B cell (primary cell): Measurements from ENCODE around the gene PRPF40A. TPM values are rescaled to one million over a fixed set of nuclear protein-coding genes. Genes with fewer than 3 reads are reported as not detected.

Source experiments
- ATAC-seq: fragments of 200-7000 bp; cut with Tn5 transposase; one replicate; pipeline ENCODE4 v1.10.0; 2021; ENCODE audit warnings: low read depth, mild to moderate bottlenecking, moderate number of reproducible peaks, moderate library complexity
- CTCF ChIA-PET: fragments of 350-600 bp; sonication (Branson Sonifier 250); formaldehyde crosslinking; loops from one replicate; lab custom pipeline; 2021; ENCODE audit warnings: antibody characterized with exemption, inconsistent platforms; lab: Charles Lee
- POLR2A ChIA-PET: fragments of 350-600 bp; sonication (Branson Sonifier 250); formaldehyde crosslinking; loops from one replicate; lab custom pipeline; 2021; ENCODE audit warnings: antibody characterized with exemption; lab: Charles Lee
- DNase-seq: peaks from one replicate; pipeline ENCODE4 v3.0.0; 2013
- H2AFZ ChIP-seq: 2 replicates; pipeline ENCODE4 v1.6.1; 2012; ENCODE audit warnings: mild to moderate bottlenecking, low read depth, low read length; ENCODE audit not compliant: insufficient read depth, poor library complexity, severe bottlenecking
- H3K27ac ChIP-seq, 2 donors: 1 replicate in 1 of 2; 2 replicates in 1 of 2; pipeline ENCODE4 v1.5.1; 2012 to 2013; ENCODE audit warnings: low read length in 2 of 2, mild to moderate bottlenecking in 2 of 2, moderate library complexity in 1 of 2
- H3K27me3 ChIP-seq, 4 experiments: fragments of 200-600 bp in 1 of 4; sonication (generic) in 1 of 4; replicated peaks in 1 of 4; 1 replicate in 2 of 4; 2 replicates in 2 of 4; pipeline versions ENCODE4 v1.6.1 to v1.7.0; 2013 to 2016; ENCODE audit warnings: low read length in 3 of 4, mild to moderate bottlenecking in 2 of 4, mixed read lengths in 1 of 4, moderate library complexity in 1 of 4; ENCODE audit not compliant: insufficient read depth in 4 of 4, control insufficient read depth in 3 of 4; ENCODE audit errors: control extremely low read depth in 1 of 4
- H3K36me3 ChIP-seq, 2 experiments: replicated peaks in 1 of 2; 1 replicate in 1 of 2; 2 replicates in 1 of 2; pipeline versions ENCODE4 v1.6.1 to v1.7.1; 2013; ENCODE audit warnings: low read length in 1 of 2; ENCODE audit not compliant: insufficient read depth in 2 of 2, control insufficient read depth in 1 of 2; ENCODE audit errors: control extremely low read depth in 1 of 2, extremely low read depth in 1 of 2
- H3K4me1 ChIP-seq, 2 donors: fragments of 200-600 bp in 1 of 2; sonication (generic) in 1 of 2; 1 replicate in 1 of 2; 2 replicates in 1 of 2; pipeline versions ENCODE4 v1.5.1 to v1.6.1; 2013 to 2017; ENCODE audit warnings: low read length in 2 of 2; ENCODE audit not compliant: control insufficient read depth in 2 of 2, insufficient read depth in 2 of 2
- H3K4me2 ChIP-seq: replicated peaks from 2 replicates; pipeline ENCODE3; 2012; ENCODE audit warnings: mild to moderate bottlenecking, low read depth, low read length; ENCODE audit not compliant: poor library complexity, severe bottlenecking
- H3K4me3 ChIP-seq, 5 experiments: fragments of 200-600 bp in 1 of 5; sonication (generic) in 1 of 5; 1 replicate in 3 of 5; 2 replicates in 2 of 5; pipeline versions ENCODE4 v1.5.1 to v1.7.0; 2011 to 2016; ENCODE audit warnings: low read length in 4 of 5, mild to moderate bottlenecking in 4 of 5, low read depth in 2 of 5, control low read depth in 1 of 5, moderate library complexity in 1 of 5; ENCODE audit not compliant: insufficient read depth in 1 of 5; ENCODE audit errors: control extremely low read depth in 1 of 5, extremely low read depth in 1 of 5
- H3K79me2 ChIP-seq: fragments of 200-600 bp; sonication (generic); one replicate; pipeline ENCODE4 v1.6.0; 2016; ENCODE audit warnings: low read length; ENCODE audit not compliant: control insufficient read depth, insufficient read depth
- H3K9ac ChIP-seq: fragments of 200-600 bp; sonication (generic); 2 replicates; pipeline ENCODE4 v1.6.1; 2017; ENCODE audit warnings: mild to moderate bottlenecking, low read length, moderate library complexity
- H3K9me3 ChIP-seq, 3 donors: one replicate each; pipeline versions ENCODE4 v1.6.1 to v1.7.1; 2013; ENCODE audit warnings: low read length in 2 of 3; ENCODE audit not compliant: control insufficient read depth in 2 of 3, insufficient read depth in 1 of 3; ENCODE audit errors: control extremely low read depth in 1 of 3
- H4K20me1 ChIP-seq: 2 replicates; pipeline ENCODE4 v1.6.0; 2012; ENCODE audit warnings: mild to moderate bottlenecking, low read length; ENCODE audit not compliant: insufficient read depth, control insufficient read depth, poor library complexity, severe bottlenecking
- H3K27ac Mint-ChIP-seq: one replicate; pipeline ENCODE4 v1.8.0; 2021; ENCODE audit warnings: mixed read lengths
- H3K27me3 Mint-ChIP-seq: one replicate; pipeline ENCODE4 v1.8.0; 2021; ENCODE audit warnings: mixed read lengths
- H3K4me1 Mint-ChIP-seq: one replicate; pipeline ENCODE4 v1.8.0; 2021; ENCODE audit warnings: mixed read lengths
- H3K4me3 Mint-ChIP-seq: one replicate; pipeline ENCODE4 v1.8.0; 2021; ENCODE audit warnings: mixed read lengths
- H3K9me3 Mint-ChIP-seq: one replicate; pipeline ENCODE4 v1.8.0; 2022; ENCODE audit warnings: mixed read lengths; ENCODE audit not compliant: insufficient read depth
- CTCF ChIP-seq: fragments of 200-600 bp; IDR thresholded peaks from one replicate; pipeline ENCODE4 v1.8.0; 2022; ENCODE audit warnings: antibody characterized with exemption, mild to moderate bottlenecking
- EZH2 ChIP-seq: IDR thresholded peaks from 2 replicates; pipeline ENCODE4 v1.6.1; 2012; ENCODE audit warnings: borderline replicate concordance, low read depth, mild to moderate bottlenecking, moderate library complexity, low read length; ENCODE audit not compliant: insufficient read depth, poor library complexity, severe bottlenecking
- WGBS: methylation state at CpG from one replicate; pipeline ENCODE4 v1.1.5; 2013; ENCODE audit warnings: missing lambda C conversion rate; ENCODE audit not compliant: insufficient coverage; 5-methylcytosine and 5-hydroxymethylcytosine counted together
- intact Hi-C: fragments of 100-400 bp; cut with micrococcal nuclease; formaldehyde crosslinking; loops from one replicate; pipeline ENCODE4 v1.10.0; 2022
- polyA plus RNA-seq: library from polyadenylated mRNA; depleted of rRNA; stranded (reverse); fragments of >200 nt; gene quantifications from 2 replicates; pipeline ENCODE4 v1.2.3, GENCODE V29; 2012
- total RNA-seq, 2 donors: library from RNA; stranded (reverse); fragments of 120-200 nt in 1 of 2; gene quantifications; 1 replicate in 1 of 2; 2 replicates in 1 of 2; pipeline versions ENCODE4 v1.2.3 to v1.2.4, GENCODE V29; 2013 to 2022

PRPF40A gene
- total and polyA plus RNA-seq, 2 donors (not counting 1 experiment from before 2014, with no cell fraction given): 40.4 to 115 TPM

GRCh38 chr2:152629202-152629601 lies 88.1 kb downstream of the PRPF40A start:
- WGBS: no CpG with 5 or more reads among the region's 1 CpG
- no peak overlapping the region for H3K4me3 Mint-ChIP-seq

More at GRCh38 chr2:152629202-152629601, 88.1 kb downstream of the PRPF40A start:
- H3K27me3 Mint-ChIP-seq: no peaks in the 10 kb centered on the region
- Histone ChIP-seq H3K9ac (no peak overlapping the region), H4K20me1 (no peaks in the 10 kb centered on the region), H3K4me3 (no peak overlapping the region), H3K4me2 (no peak overlapping the region), H2AFZ (no peak overlapping the region), H3K27me3 (no peaks in the 10 kb centered on the region), H3K79me2 (no peaks in the 10 kb centered on the region), H3K27ac (no peak overlapping the region), H3K36me3 (no peaks in the 10 kb centered on the region), H3K9me3 (no peaks in the 10 kb centered on the region), H3K4me1 (no peaks in the 10 kb centered on the region)
- TF ChIP-seq EZH2 (no peak), CTCF (no peak)
- POLR2A ChIA-PET: no interaction called here
- DNase-seq (no peak), ATAC-seq (no peak)
- H3K27ac Mint-ChIP-seq: no peak overlapping the region
- CTCF ChIA-PET: interaction anchor here (1.2 kb wide), 3 partner anchors 9 to 453 kb away, joined by 3 read pairs; partner anchors contain the start of gene STAM2
- intact Hi-C loops: no loop called here
- H3K4me1 Mint-ChIP-seq: no peaks in the 10 kb centered on the region
- no peaks in the 10 kb centered on the region for H3K9me3 Mint-ChIP-seq
